ENCODE results near the gene ZFP36L2.
"Not testable (repeated sequence)": the region's sequence is repeated elsewhere in the genome, so short reads cannot be mapped to it uniquely, and the experiment has no call there.

ZFP36L2 gene

GRCh38 chr2:43193652-43194120 lies 32.7 kb downstream of the ZFP36L2 start:
- Mint-ChIP-seq H3K9me3 (peaks cover 3% of the 10 kb centered on the region), H3K27me3 (no peaks in the 10 kb centered on the region), H3K36me3 (no peaks in the 10 kb centered on the region), H3K4me1 (peaks cover 47% of the 10 kb centered on the region), H3K27ac (peak overlapping the region; percentile 84), H3K4me3 (no peak overlapping the region)
- ATAC-seq = no peak

GRCh38 chr2:43192744-43193651 lies 33.4 kb downstream of the ZFP36L2 start:
- peaks cover 47% of the 10 kb centered on the region for H3K4me1 Mint-ChIP-seq
- H3K27ac Mint-ChIP-seq = peak overlapping the region; percentile 84
- ATAC-seq = no peak
- no peaks in the 10 kb centered on the region for H3K36me3 Mint-ChIP-seq
- no peaks in the 10 kb centered on the region for H3K27me3 Mint-ChIP-seq
- peaks cover 3% of the 10 kb centered on the region for H3K9me3 Mint-ChIP-seq
- no peak overlapping the region for H3K4me3 Mint-ChIP-seq

GRCh38 chr2:43191947-43192516 lies 34.4 kb downstream of the ZFP36L2 start:
- H3K4me3 Mint-ChIP-seq = no peak overlapping the region
- no peaks in the 10 kb centered on the region for H3K36me3 Mint-ChIP-seq
- ATAC-seq = no peak
- no peaks in the 10 kb centered on the region for H3K27me3 Mint-ChIP-seq
- peak overlapping the region; percentile 84 for H3K27ac Mint-ChIP-seq
- H3K9me3 Mint-ChIP-seq = peaks cover 3% of the 10 kb centered on the region
- H3K4me1 Mint-ChIP-seq = peaks cover 46% of the 10 kb centered on the region

- no peak for ATAC-seq
- H3K27me3 Mint-ChIP-seq = no peaks in the 10 kb centered on the region
- H3K4me1 Mint-ChIP-seq = peaks cover 33% of the 10 kb centered on the region
- no peak overlapping the region for H3K27ac Mint-ChIP-seq
- H3K4me3 Mint-ChIP-seq = no peak overlapping the region
- no peaks in the 10 kb centered on the region for H3K36me3 Mint-ChIP-seq
- H3K9me3 Mint-ChIP-seq = no peaks in the 10 kb centered on the region
Measured at GRCh38 chr2:43190311-43191052, 35.9 kb downstream of the ZFP36L2 start.

- not testable (repeated sequence) for H3K36me3 Mint-ChIP-seq, H3K9me3 Mint-ChIP-seq, H3K27ac Mint-ChIP-seq, H3K27me3 Mint-ChIP-seq, H3K4me3 Mint-ChIP-seq, ATAC-seq
- H3K4me1 Mint-ChIP-seq = peaks cover 27% of the 10 kb centered on the region
Measured at GRCh38 chr2:43189861-43190260, 36.5 kb downstream of the ZFP36L2 start.

- ATAC-seq = no peak
- Mint-ChIP-seq H3K9me3 (no peaks in the 10 kb centered on the region), H3K36me3 (no peaks in the 10 kb centered on the region), H3K27ac (peak overlapping the region; percentile 38), H3K4me3 (no peak overlapping the region), H3K27me3 (no peaks in the 10 kb centered on the region), H3K4me1 (peaks cover 16% of the 10 kb centered on the region)
Measured at GRCh38 chr2:43188561-43189386, 37.6 kb downstream of the ZFP36L2 start.

- Mint-ChIP-seq H3K36me3 (no peaks in the 10 kb centered on the region), H3K4me3 (no peak overlapping the region), H3K27me3 (no peaks in the 10 kb centered on the region), H3K9me3 (no peaks in the 10 kb centered on the region), H3K27ac (peak overlapping the region; percentile 38), H3K4me1 (peaks cover 5% of the 10 kb centered on the region)
- no peak for ATAC-seq
Measured at GRCh38 chr2:43186679-43187374, 39.6 kb downstream of the ZFP36L2 start.

- Mint-ChIP-seq H3K9me3 (no peaks in the 10 kb centered on the region), H3K27ac (peak overlapping the region; percentile 38), H3K4me3 (no peak overlapping the region), H3K27me3 (no peaks in the 10 kb centered on the region), H3K4me1 (peaks cover 8% of the 10 kb centered on the region), H3K36me3 (no peaks in the 10 kb centered on the region)
- no peak for ATAC-seq
Measured at GRCh38 chr2:43186321-43186678, 40.1 kb downstream of the ZFP36L2 start.

- Mint-ChIP-seq H3K4me1 (peaks cover 17% of the 10 kb centered on the region), H3K27me3 (no peaks in the 10 kb centered on the region), H3K36me3 (no peaks in the 10 kb centered on the region), H3K27ac (peak overlapping the region; percentile 2), H3K9me3 (no peaks in the 10 kb centered on the region), H3K4me3 (no peak overlapping the region)
- ATAC-seq = no peak
Measured at GRCh38 chr2:43185146-43185545, 41.3 kb downstream of the ZFP36L2 start.

GRCh38 chr2:43184339-43184895 lies 42.0 kb downstream of the ZFP36L2 start:
- Mint-ChIP-seq H3K36me3 (no peaks in the 10 kb centered on the region), H3K4me1 (peaks cover 17% of the 10 kb centered on the region), H3K4me3 (no peak overlapping the region), H3K27ac (peak overlapping the region; percentile 2), H3K9me3 (no peaks in the 10 kb centered on the region), H3K27me3 (no peaks in the 10 kb centered on the region)
- ATAC-seq = no peak

- no peaks in the 10 kb centered on the region for H3K27me3 Mint-ChIP-seq
- no peak overlapping the region for H3K27ac Mint-ChIP-seq
- ATAC-seq = peak; percentile 14
- no peaks in the 10 kb centered on the region for H3K36me3 Mint-ChIP-seq
- H3K4me1 Mint-ChIP-seq = peaks cover 24% of the 10 kb centered on the region
- H3K9me3 Mint-ChIP-seq = no peaks in the 10 kb centered on the region
- no peak overlapping the region for H3K4me3 Mint-ChIP-seq
Measured at GRCh38 chr2:43183743-43184142, 42.7 kb downstream of the ZFP36L2 start.

GRCh38 chr2:43180897-43181296 lies 45.5 kb downstream of the ZFP36L2 start:
- H3K36me3 Mint-ChIP-seq = no peaks in the 10 kb centered on the region
- H3K4me3 Mint-ChIP-seq = no peak overlapping the region
- peak overlapping the region; percentile 35 for H3K27ac Mint-ChIP-seq
- H3K4me1 Mint-ChIP-seq = peaks cover 43% of the 10 kb centered on the region
- H3K9me3 Mint-ChIP-seq = no peaks in the 10 kb centered on the region
- ATAC-seq = no peak
- no peaks in the 10 kb centered on the region for H3K27me3 Mint-ChIP-seq

GRCh38 chr2:43179942-43180341 lies 46.5 kb downstream of the ZFP36L2 start:
- Mint-ChIP-seq H3K27ac (no peak overlapping the region), H3K4me3 (no peak overlapping the region), H3K27me3 (no peaks in the 10 kb centered on the region), H3K9me3 (no peaks in the 10 kb centered on the region), H3K36me3 (no peaks in the 10 kb centered on the region), H3K4me1 (peaks cover 53% of the 10 kb centered on the region)
- no peak for ATAC-seq
